GM18499 (cell line): ENCODE measurements around the gene DGKD.
A peak's percentile ranks its signal among the peaks of the same experiment; 100 is the strongest.
"Not testable (repeated sequence)": the region's sequence is repeated elsewhere in the genome, so short reads cannot be mapped to it uniquely, and the experiment has no call there.

Experiments used
- ATAC-seq: cut with Tn5 transposase; IDR thresholded peaks from one replicate; pipeline ENCODE4 v1.9.1; 2021; ENCODE audit warnings: moderate number of reproducible peaks; ENCODE audit not compliant: insufficient read depth, unreplicated experiment

Gene DGKD

GRCh38 chr2:233353769-233354499 lies at the start of gene DGKD:
Gene DGKD, plus strand, starts transcription at chr2:233354494. Its CDS starts 25 bp downstream, at chr2:233354519.
- no peak for ATAC-seq

- ATAC-seq = no peak
Observed at GRCh38 chr2:233307565-233307964, 46.7 kb upstream of the DGKD start, which contains the start of gene SAG. Gene SAG, plus strand, starts transcription at chr2:233307816. Its CDS starts 1,374 bp downstream, at chr2:233309190.

GRCh38 chr2:233311241-233311926 lies 42.9 kb upstream of the DGKD start:
- no peak for ATAC-seq

GRCh38 chr2:233312874-233313273 lies 41.4 kb upstream of the DGKD start:
- ATAC-seq = no peak

GRCh38 chr2:233314180-233314925 lies 39.9 kb upstream of the DGKD start:
- ATAC-seq = no peak

- no peak for ATAC-seq
Observed at GRCh38 chr2:233317196-233317943, 36.9 kb upstream of the DGKD start.

- ATAC-seq = no peak
Observed at GRCh38 chr2:233319256-233319655, 35.0 kb upstream of the DGKD start.

GRCh38 chr2:233320470-233320869 lies 33.8 kb upstream of the DGKD start:
- ATAC-seq = no peak

GRCh38 chr2:233321166-233321565 lies 33.1 kb upstream of the DGKD start:
- no peak for ATAC-seq

- no peak for ATAC-seq
Observed at GRCh38 chr2:233323851-233324250, 30.4 kb upstream of the DGKD start.

- ATAC-seq = no peak
Observed at GRCh38 chr2:233325256-233325655, 29.0 kb upstream of the DGKD start.

GRCh38 chr2:233325814-233326213 lies 28.5 kb upstream of the DGKD start:
- no peak for ATAC-seq

- ATAC-seq = no peak
Observed at GRCh38 chr2:233326500-233326899, 27.8 kb upstream of the DGKD start.

- no peak for ATAC-seq
Observed at GRCh38 chr2:233328922-233329321, 25.4 kb upstream of the DGKD start.

GRCh38 chr2:233329489-233330135 lies 24.7 kb upstream of the DGKD start:
- ATAC-seq = no peak

- peak; percentile 70 for ATAC-seq
Observed at GRCh38 chr2:233331536-233331935, 22.8 kb upstream of the DGKD start.

- ATAC-seq = no peak
Observed at GRCh38 chr2:233332125-233332524, 22.2 kb upstream of the DGKD start.

- no peak for ATAC-seq
Observed at GRCh38 chr2:233334915-233335314, 19.4 kb upstream of the DGKD start.

GRCh38 chr2:233336091-233336490 lies 18.2 kb upstream of the DGKD start:
- not testable (repeated sequence) for ATAC-seq

GRCh38 chr2:233336541-233336940 lies 17.8 kb upstream of the DGKD start:
- no peak for ATAC-seq
